GM12873 (cell line): ENCODE measurements around the gene TMEM132D.

Experiments used
- CTCF ChIP-seq: IDR thresholded peaks from 2 replicates; pipeline ENCODE4 v1.5.1; 2012; ENCODE audit warnings: low read depth, mild to moderate bottlenecking, moderate library complexity, low read length, control low read depth; ENCODE audit not compliant: insufficient read depth; ENCODE audit errors: missing control alignments

Gene TMEM132D

GRCh38 chr12:129067491-129067890 is 836.3 kb downstream of the TMEM132D start:
- TF ChIP-seq CTCF: no peak

GRCh38 chr12:129064209-129064855 is 839.5 kb downstream of the TMEM132D start:
- no peak for TF ChIP-seq CTCF

- TF ChIP-seq CTCF: no peak
Measured at GRCh38 chr12:129063600-129063999, 840.2 kb downstream of the TMEM132D start.

DNA sequence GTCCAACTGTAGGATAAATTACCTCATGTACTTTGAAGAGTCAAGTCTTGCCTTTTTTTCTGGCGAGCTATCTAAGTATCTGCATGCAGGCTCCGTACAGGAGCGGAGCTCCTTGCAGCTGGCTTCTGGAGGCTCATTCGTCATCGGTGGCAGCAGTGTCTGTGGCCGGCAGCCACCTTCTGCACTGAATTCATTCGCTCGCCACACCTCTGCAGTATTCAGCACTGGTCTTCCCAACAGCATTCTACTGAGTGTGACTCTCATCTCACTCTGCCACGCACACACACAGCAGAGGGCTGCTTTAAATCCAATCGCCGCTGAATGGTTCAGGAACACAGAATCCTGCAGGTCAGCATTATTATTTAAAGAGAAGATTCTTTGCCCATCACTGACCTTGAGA is 850.6 kb downstream of the TMEM132D start:
- no peak for TF ChIP-seq CTCF

DNA sequence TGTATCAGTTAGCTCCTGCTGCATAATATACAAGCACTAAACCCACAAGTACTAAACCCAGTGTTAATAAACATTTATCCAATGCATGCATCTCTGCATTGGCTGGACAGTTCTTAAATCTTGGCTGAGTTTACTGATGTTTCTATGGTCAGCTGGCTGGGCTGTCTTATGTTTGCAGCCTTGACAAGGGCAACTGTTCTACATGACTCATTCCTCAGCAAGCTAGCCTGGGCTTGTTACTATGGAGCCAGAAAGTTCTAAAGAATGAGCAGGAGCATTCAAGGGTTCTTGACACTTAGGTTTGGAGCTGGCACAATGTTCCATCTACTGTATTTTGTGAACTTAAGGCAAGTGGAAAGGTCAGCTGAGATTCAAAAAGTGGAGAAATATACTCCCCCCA is 851.5 kb downstream of the TMEM132D start:
- TF ChIP-seq CTCF: no peak

DNA sequence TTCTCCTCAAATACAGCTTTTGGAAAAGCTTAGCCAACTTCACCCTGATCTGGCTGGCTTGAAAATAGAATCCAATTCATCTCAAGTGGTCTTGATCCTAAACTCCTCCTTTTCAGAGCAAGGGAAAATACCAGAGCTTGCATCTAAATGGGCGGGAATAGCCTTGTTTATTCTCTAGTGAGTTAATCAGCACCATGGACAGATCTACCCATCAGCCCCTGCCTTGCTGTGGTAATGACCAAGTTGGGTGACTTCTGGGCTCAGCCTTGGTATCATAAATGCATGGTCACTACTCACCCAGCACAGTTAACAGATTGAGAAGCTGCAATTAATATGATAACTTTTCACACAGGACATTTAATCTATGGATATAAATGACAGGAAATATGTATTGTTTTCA is 853.9 kb downstream of the TMEM132D start:
- TF ChIP-seq CTCF: no peak

DNA sequence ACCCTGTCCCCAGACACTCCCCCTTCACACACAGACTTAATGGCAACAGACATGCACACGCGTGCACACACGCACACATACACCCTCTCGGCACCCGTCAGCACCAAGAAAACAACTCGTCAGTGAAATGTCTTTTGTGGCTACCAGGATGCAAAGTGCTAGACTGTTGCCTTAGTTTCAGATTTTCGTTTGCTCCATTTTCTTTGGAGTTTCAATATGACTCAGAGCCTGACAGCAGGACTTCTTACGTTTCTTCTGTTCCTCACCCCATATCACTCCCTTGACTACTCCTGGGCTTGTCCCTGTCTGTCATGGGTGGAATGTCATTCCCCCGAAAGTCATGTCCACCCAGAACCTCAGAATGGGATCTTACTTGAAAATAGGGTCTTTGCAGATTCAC is 867.7 kb downstream of the TMEM132D start:
- no peak for TF ChIP-seq CTCF
